GM21367 (cell line): ENCODE measurements around the gene ACAD11.

Experiments
- ATAC-seq: cut with Tn5 transposase; IDR thresholded peaks from one replicate; pipeline ENCODE4 v1.9.1; 2021; ENCODE audit not compliant: unreplicated experiment

ACAD11 gene, protein sequence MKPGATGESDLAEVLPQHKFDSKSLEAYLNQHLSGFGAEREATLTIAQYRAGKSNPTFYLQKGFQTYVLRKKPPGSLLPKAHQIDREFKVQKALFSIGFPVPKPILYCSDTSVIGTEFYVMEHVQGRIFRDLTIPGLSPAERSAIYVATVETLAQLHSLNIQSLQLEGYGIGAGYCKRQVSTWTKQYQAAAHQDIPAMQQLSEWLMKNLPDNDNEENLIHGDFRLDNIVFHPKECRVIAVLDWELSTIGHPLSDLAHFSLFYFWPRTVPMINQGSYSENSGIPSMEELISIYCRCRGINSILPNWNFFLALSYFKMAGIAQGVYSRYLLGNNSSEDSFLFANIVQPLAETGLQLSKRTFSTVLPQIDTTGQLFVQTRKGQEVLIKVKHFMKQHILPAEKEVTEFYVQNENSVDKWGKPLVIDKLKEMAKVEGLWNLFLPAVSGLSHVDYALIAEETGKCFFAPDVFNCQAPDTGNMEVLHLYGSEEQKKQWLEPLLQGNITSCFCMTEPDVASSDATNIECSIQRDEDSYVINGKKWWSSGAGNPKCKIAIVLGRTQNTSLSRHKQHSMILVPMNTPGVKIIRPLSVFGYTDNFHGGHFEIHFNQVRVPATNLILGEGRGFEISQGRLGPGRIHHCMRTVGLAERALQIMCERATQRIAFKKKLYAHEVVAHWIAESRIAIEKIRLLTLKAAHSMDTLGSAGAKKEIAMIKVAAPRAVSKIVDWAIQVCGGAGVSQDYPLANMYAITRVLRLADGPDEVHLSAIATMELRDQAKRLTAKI

DNA sequence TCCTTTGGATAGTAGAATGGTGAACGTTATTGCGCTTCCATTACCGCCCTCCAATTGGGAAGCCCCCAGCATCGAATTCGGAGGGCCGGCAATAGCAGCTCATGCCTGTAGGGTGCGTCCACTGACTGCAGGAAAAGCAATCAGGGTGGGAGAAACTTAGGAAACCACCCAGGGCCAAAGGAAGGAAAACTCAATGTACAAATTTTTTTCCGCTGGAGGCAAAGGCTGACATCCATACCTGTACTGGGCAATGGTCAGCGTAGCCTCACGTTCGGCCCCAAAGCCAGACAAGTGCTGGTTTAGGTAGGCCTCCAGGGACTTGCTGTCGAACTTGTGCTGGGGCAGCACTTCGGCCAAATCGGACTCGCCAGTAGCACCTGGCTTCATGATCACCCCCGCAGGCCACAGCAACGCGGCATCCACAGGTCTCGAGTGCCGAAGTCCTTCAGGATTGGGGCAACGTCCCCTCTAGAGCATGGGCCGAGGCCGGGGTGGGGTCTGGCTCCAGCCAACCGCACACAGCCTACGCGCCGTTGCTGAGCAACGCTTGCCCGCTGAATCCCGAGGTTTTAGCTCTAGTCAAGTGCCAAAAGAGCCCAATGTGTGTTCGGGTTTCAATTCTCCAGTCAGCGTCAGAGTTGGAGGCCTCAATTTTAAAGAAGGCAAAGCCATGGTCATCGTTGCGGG, at the start of gene ACAD11:
Gene ACAD11 (minus strand): TSS at position 445 of the 687 bp plus-strand sequence. CDS start 58 bp downstream, at position 387.
- ATAC-seq: peak; percentile 45

- no peak for ATAC-seq
These were observed 44.1 kb upstream of the ACAD11 start for GRCh38 chr3:132703733-132704132.

- ATAC-seq: no peak
These were observed 35.8 kb upstream of the ACAD11 start for GRCh38 chr3:132695422-132695821.

DNA sequence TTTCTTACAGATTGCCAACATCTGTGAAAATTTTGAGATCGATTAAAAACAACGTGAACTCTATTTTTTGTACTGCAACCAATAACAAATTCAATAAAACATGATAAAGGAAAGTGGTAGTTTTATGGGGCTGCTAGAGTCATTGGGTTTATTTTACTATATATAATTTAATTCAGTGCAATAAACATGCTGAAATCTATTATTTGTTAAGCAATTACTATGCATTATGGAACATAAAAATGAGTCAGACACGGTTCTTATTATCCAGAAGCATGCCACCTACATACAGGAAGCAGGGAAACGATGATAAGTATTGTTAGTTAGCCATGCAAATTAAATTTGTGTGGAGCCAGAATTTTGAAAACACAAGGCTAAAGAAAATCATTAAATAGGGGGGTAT, 35.4 kb upstream of the ACAD11 start:
- ATAC-seq: no peak

DNA sequence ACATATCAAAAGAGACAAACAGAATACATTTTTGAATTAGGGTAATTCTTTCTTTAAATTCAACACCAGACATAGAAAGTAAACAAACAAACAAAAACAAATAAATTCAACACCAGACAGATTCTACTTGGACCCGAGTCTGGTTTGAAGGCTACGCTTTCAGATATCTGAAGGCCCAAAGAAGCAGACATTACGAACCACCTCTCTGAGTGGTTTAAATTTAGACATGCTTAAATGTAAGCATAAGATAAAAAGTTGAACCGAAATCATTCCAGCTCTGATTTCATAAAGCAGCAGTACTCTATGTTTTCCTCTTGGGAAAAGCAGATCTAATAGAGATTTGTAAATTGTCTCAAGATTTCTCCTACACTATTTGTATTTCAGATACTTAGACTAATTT, 30.4 kb upstream of the ACAD11 start:
- ATAC-seq: no peak

GRCh38 chr3:132682201-132682600, 22.6 kb upstream of the ACAD11 start:
- ATAC-seq: no peak

DNA sequence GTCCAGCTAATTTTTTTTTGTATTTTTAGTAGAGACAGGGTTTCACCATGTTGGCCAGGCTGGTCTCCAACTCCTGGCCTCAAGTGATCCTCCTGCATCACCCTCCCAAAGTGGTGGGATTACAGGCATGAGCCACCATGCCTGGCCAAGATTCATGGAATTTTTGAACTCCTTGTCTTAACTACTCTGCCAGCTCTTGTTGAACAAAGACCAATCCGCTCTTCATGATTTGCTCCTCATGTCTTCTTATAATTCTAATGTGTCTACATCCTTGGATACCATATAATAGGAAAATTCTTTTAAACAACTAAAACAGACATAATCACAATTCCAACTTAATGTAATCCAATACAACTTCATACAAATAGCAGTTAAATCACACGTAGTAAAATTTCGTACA, 21.8 kb upstream of the ACAD11 start:
- no peak for ATAC-seq

GRCh38 chr3:132679911-132680310, 20.3 kb upstream of the ACAD11 start:
- no peak for ATAC-seq

- no peak for ATAC-seq
These were observed 15.8 kb upstream of the ACAD11 start for GRCh38 chr3:132675408-132675807.

DNA sequence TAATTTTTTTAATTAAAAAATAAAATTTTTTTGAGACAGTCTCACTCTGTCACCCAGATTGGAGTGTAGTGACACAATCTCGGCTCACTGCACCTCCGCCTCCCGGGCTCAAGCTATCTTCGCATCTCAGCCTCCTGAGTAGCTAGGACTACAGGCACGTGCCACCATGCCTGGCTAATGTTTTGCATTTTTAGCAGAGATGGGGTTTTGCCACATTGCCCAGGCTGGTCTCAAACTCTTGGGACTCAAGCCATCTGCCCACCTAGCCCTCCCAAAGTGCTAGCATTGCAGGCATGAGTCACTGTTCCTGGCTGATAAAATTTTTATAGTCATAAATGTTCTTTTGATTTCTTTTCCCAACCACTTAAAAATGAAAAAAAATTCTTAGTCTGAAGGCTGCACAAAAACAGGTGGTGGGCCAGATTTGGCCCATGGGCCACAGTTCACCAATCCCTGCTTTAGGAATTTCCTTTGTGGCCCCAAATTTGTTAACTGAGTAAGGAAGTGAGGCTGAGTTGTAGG, 9.7 kb upstream of the ACAD11 start:
- ATAC-seq: no peak

- ATAC-seq: no peak
These were observed 5.7 kb upstream of the ACAD11 start for GRCh38 chr3:132665230-132665745.

GRCh38 chr3:132662212-132662611, 2.6 kb upstream of the ACAD11 start:
- no peak for ATAC-seq

DNA sequence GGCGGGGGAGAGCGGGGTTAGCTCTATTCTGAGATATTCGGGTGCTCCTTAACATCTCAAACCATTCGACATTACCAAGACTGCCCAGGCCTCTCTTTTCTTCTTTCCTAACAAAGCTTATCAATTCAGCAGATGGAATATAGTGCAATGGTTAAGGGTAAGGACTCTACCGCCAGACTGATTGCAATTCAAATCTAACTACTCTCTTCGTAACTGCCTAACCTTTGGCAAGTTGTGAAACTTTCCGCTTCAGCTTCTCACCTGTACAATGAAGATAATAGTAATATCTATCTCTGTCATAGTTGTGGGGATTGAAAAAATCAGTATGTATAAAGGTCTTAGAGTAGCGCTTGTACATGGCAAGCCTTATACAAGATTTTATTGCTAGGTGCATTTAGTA, 1.5 kb upstream of the ACAD11 start:
- no peak for ATAC-seq

DNA sequence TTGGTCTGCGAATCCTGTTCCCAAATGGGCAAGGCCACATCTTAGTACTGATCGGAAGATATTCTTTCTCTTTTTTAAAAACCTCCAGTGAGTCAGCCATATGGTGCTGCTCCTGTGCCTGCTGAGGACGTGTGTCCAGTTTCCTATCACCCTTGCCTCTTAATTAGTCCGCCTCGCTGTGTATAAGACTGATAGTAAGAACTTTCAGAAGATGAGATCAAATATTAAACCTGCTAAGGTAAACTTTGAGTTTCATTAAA, 1.1 kb upstream of the ACAD11 start:
- ATAC-seq: no peak

- ATAC-seq: peak; percentile 67
These were observed 622 bp upstream of the ACAD11 start, which contains the start of gene UBA5 for GRCh38 chr3:132660052-132660810. UBA5 (plus strand) TSS chr3:132660329; CDS start chr3:132660538, 209 bp downstream.

- no peak for ATAC-seq
These were observed 627 bp downstream of the ACAD11 start for GRCh38 chr3:132659000-132659364.

DNA sequence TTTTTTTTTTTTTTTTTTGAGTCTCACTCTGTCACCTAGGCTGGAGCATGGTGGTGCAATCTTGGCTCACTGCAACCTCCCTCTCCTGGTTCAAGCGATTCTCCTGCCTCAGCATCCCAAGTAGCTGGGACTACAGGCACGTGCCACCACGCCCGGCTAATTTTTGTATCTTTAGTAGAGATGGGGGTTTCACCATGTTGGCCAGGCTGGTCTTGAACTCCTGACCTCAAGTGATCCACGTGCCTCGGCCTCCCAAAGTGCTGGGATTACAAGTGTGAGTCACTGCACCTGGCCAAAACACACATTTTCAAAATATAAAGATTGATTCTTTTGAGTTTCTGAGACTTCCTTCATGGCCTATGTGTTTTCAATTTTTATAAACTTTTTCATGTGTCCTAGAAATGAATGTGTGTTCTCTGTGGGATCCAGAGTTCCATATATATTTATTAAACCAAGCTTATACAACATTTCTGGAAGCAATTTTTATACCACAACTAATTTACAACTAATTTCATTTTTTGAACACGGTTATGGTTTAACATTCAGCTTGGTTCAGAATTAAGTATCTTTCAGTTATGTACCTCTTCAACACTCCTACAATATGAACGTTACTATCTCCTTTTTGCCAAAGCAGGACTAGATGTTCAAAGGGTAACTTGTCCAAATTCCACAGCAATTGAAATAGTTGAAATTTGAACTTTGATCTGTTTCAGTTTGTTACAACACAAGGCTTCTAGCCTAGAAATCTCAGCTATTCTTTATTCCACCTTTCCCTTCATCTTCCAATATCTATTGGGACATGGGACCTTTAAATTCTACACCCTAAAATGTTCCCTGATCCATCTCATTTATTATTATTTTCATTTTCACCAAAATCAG, 1.5 kb downstream of the ACAD11 start:
- no peak for ATAC-seq

GRCh38 chr3:132655471-132655870, 4.1 kb downstream of the ACAD11 start:
- no peak for ATAC-seq

DNA sequence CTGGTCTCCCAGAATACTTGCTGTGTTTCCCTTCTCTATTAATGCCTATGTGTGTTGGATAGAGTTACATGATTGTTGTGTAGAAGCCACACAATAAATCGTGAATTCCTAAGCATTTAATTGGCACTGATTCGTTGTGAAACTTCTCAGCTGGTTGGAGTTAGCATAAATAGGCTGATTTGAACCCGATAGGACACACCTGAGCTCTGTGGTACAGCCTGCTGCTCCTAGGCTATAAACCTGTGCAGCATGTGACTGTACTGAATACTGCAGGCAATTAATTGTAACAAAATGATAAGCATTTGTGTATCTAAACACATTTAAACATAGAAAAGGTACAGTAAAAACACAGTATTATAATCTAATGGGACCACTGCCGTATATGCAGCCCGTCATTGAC, 4.9 kb downstream of the ACAD11 start:
- ATAC-seq: no peak

DNA sequence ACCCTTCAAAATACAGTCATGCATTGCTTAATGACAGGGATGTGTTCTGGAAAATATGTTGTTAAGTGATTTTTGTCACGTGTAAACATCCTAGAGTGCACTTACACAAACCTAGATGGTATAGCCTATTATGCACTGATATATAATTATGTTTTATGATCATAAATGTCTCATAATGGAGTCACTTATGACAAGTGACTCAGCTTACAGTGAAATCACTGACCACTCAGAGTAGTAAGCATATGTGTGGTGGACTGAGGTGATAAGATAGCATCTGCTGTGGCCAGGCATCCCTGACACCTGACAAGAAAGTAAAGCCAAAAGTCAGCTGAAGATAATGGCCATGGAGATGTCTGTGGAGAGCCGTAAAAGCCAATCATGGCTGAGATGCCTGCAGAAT, 5.4 kb downstream of the ACAD11 start:
- ATAC-seq: no peak
